Measurements from ENCODE around the gene ZP3. TPM values are rescaled to one million over a fixed set of nuclear protein-coding genes. Genes with fewer than 3 reads are reported as not detected.
"Not testable (repeated sequence)": the region's sequence is repeated elsewhere in the genome, so short reads cannot be mapped to it uniquely, and the experiment has no call there.

Gene ZP3
- total and polyA plus RNA-seq, 2 of the 13 experiments (the other 11 are each of a cell fraction or from before 2014, with no cell fraction given), result not detected

DNA sequence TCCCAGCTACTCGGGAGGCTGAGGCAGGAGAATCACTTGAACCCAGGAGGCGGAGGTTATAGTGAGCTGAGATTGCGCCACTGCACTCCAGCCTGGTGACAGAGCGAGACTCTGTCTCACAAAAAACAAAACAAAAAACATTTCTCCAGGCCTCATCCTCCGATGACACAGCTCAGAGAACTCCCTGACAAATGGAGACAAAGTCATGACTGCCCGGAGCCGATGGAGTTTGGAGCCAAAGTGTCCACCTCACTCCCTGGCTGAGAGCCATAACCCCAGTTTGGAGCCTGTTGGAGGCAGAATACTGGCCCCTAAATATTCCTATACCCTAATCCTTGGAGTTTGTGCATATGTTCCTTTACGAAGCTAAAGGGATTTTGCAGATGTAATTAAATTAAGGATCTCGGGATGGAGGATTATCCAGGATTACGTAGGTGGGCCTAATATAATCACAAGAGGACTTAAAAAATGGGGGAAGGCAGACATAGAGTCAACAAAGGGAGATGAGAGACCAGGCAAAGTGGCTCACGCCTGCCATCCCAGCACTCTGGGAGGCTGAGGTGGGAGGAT lies 38.0 kb upstream of the ZP3 start:
- Histone ChIP-seq H4K20me1 (ENCODE audit: insufficient read depth, low read length) (no peaks in the 10 kb centered on the region), H3K4me2 (ENCODE audit: low read depth, low read length) (no peak overlapping the region), H3K4me1 (ENCODE audit: insufficient read depth, low read length) (peaks cover 30% of the 10 kb centered on the region), H2AFZ (ENCODE audit: low read length) (no peak overlapping the region), H3K27me3 (ENCODE audit: control insufficient read depth in 1 of 2, insufficient read depth in 2 of 2, low read length in 2 of 2) (no peaks in the 10 kb centered on the region), H3K9ac (ENCODE audit: insufficient read depth, low read depth, low read length) (no peak overlapping the region), H3K36me3 (replicated peaks in 1 of 2; ENCODE audit: control insufficient read depth in 1 of 2, insufficient read depth in 2 of 2, low read length in 2 of 2) (no peaks in the 10 kb centered on the region), H3K27ac (ENCODE audit: extremely low read length, insufficient read depth, low read length) (no peak overlapping the region), H3K79me2 (ENCODE audit: insufficient read depth, low read length) (no peaks in the 10 kb centered on the region), H3K9me3 (ENCODE audit: low read length) (no peaks in the 10 kb centered on the region), H3K4me3 (replicated peaks in 1 of 3; ENCODE audit: insufficient read depth in 1 of 3, low read depth in 2 of 3, low read length in 3 of 3) (no peak overlapping the region)
- DNase-seq (ENCODE audit: low spot score) (no peak), ATAC-seq (no peak), FAIRE-seq (no peak)
- in situ Hi-C loops (cut with HindIII; ENCODE audit: extremely low pct_ligation_motif_present, low pct_unique_long_range_greater_than_20kb), result no loop called here
- ChIA-PET POLR2A (no interaction called here), CTCF (ENCODE audit: low intra/inter-chr PET ratio, low total read pairs) (no interaction called here)
- intact Hi-C loops (cut with micrococcal nuclease; ENCODE audit: unreplicated experiment), result no loop called here
- WGBS (ENCODE audit: low lambda C conversion rate), result 69% methylated on average over 10 of the region's 11 CpGs
- BruUV-seq (replicated peaks), result no TSS peak
- TF ChIP-seq KDM1A (CRISPR knock-in tag; IDR thresholded peaks at IDR 0.05), result no peak
- TF ChIP-seq, protein P1, sequence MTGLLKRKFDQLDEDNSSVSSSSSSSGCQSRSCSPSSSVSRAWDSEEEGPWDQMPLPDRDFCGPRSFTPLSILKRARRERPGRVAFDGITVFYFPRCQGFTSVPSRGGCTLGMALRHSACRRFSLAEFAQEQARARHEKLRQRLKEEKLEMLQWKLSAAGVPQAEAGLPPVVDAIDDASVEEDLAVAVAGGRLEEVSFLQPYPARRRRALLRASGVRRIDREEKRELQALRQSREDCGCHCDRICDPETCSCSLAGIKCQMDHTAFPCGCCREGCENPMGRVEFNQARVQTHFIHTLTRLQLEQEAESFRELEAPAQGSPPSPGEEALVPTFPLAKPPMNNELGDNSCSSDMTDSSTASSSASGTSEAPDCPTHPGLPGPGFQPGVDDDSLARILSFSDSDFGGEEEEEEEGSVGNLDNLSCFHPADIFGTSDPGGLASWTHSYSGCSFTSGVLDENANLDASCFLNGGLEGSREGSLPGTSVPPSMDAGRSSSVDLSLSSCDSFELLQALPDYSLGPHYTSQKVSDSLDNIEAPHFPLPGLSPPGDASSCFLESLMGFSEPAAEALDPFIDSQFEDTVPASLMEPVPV (CRISPR knock-in tag; IDR thresholded peaks at IDR 0.05), result no peak
- TF ChIP-seq, protein P2, sequence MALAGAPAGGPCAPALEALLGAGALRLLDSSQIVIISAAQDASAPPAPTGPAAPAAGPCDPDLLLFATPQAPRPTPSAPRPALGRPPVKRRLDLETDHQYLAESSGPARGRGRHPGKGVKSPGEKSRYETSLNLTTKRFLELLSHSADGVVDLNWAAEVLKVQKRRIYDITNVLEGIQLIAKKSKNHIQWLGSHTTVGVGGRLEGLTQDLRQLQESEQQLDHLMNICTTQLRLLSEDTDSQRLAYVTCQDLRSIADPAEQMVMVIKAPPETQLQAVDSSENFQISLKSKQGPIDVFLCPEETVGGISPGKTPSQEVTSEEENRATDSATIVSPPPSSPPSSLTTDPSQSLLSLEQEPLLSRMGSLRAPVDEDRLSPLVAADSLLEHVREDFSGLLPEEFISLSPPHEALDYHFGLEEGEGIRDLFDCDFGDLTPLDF (CRISPR knock-in tag; IDR thresholded peaks at IDR 0.05), result no peak
- TF ChIP-seq, protein P3, sequence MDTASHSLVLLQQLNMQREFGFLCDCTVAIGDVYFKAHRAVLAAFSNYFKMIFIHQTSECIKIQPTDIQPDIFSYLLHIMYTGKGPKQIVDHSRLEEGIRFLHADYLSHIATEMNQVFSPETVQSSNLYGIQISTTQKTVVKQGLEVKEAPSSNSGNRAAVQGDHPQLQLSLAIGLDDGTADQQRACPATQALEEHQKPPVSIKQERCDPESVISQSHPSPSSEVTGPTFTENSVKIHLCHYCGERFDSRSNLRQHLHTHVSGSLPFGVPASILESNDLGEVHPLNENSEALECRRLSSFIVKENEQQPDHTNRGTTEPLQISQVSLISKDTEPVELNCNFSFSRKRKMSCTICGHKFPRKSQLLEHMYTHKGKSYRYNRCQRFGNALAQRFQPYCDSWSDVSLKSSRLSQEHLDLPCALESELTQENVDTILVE (CRISPR knock-in tag; IDR thresholded peaks at IDR 0.05), result no peak

DNA sequence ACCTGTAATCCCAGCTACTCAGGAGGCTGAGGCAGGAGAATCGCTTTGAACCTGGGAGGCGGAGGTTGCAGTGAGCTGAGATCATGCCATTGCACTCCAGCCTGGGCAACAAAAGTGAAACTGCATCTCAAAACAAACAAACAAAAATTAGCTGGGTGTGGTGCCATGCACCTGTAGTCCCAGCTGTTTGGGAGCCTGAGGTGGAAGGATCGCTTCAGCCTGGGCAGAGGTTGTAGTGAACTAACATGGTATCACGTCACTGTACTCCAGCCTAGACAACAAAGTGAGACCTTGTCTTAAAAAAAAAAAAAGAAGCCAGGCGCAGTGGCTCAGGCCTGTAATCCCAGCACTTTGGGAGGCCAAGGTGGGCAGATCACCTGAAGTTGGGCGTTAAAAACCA lies 37.0 kb upstream of the ZP3 start:
- in situ Hi-C loops (cut with HindIII; ENCODE audit: extremely low pct_ligation_motif_present, low pct_unique_long_range_greater_than_20kb); H2AFZ ChIP-seq (ENCODE audit: low read length); H3K9ac ChIP-seq (ENCODE audit: insufficient read depth, low read depth, low read length); H4K20me1 ChIP-seq (ENCODE audit: insufficient read depth, low read length); H3K27me3 ChIP-seq (ENCODE audit: control insufficient read depth in 1 of 2, insufficient read depth in 2 of 2, low read length in 2 of 2); H3K79me2 ChIP-seq (ENCODE audit: insufficient read depth, low read length); CTCF ChIA-PET (ENCODE audit: low intra/inter-chr PET ratio, low total read pairs); H3K4me3 ChIP-seq (replicated peaks in 1 of 3; ENCODE audit: insufficient read depth in 1 of 3, low read depth in 2 of 3, low read length in 3 of 3); DNase-seq (ENCODE audit: low spot score); ATAC-seq; intact Hi-C loops (cut with micrococcal nuclease; ENCODE audit: unreplicated experiment); H3K27ac ChIP-seq (ENCODE audit: extremely low read length, insufficient read depth, low read length); H3K36me3 ChIP-seq (replicated peaks in 1 of 2; ENCODE audit: control insufficient read depth in 1 of 2, insufficient read depth in 2 of 2, low read length in 2 of 2); FAIRE-seq; POLR2A ChIA-PET; H3K9me3 ChIP-seq (ENCODE audit: low read length); BruUV-seq (replicated peaks); H3K4me2 ChIP-seq (ENCODE audit: low read depth, low read length): not testable (repeated sequence)
- WGBS (ENCODE audit: low lambda C conversion rate), result 93% methylated on average over 6 of the region's 6 CpGs
- H3K4me1 ChIP-seq (ENCODE audit: insufficient read depth, low read length), result peaks cover 34% of the 10 kb centered on the region
